ENCODE data around the gene MTREX.

Gene MTREX

DNA sequence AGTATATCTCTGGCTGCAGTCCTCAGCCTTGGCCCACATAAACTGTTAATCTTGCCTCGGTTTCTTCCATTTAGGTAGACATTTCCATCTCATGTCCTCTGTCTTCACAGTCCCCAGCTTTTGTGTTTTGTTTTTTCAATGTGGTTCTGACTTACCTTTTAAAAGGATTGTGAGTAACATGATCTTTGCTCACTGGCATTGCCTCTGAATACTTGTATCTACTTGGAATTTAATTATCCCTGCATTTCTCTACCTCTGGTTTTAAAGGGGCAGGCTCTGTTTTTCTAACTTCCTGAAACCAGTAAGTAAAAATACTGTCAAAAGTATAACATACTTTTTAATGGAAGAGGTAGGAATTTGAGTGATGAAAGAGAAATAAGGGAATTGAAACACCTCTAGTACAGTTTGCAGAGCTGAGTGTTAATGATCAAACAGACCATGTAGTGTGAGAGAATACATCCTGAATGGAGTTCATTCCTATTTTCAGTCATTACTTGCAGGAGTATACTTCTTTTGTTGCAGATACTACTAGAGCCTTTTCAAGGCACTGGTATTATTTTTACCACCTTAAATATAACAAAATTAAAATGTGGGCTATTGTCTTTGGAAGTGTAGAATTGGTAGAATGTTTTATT lies 62.6 kb downstream of the MTREX start:
- TF ChIP-seq, protein P1, sequence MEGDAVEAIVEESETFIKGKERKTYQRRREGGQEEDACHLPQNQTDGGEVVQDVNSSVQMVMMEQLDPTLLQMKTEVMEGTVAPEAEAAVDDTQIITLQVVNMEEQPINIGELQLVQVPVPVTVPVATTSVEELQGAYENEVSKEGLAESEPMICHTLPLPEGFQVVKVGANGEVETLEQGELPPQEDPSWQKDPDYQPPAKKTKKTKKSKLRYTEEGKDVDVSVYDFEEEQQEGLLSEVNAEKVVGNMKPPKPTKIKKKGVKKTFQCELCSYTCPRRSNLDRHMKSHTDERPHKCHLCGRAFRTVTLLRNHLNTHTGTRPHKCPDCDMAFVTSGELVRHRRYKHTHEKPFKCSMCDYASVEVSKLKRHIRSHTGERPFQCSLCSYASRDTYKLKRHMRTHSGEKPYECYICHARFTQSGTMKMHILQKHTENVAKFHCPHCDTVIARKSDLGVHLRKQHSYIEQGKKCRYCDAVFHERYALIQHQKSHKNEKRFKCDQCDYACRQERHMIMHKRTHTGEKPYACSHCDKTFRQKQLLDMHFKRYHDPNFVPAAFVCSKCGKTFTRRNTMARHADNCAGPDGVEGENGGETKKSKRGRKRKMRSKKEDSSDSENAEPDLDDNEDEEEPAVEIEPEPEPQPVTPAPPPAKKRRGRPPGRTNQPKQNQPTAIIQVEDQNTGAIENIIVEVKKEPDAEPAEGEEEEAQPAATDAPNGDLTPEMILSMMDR (conservative IDR thresholded peaks at IDR 0.05; ENCODE audit: control insufficient read depth, insufficient read depth, low read depth, low read length), result no peak
- DNase-seq (ENCODE audit: low read depth), result no peak
- H3K4me3 ChIP-seq (ENCODE audit: control insufficient read depth, low read depth, low read length), result no peak overlapping the region

- DNase-seq (ENCODE audit: low read depth), result no peak
- TF ChIP-seq, protein P1 (conservative IDR thresholded peaks at IDR 0.05; ENCODE audit: control insufficient read depth, insufficient read depth, low read depth, low read length), result no peak
- no peak overlapping the region for H3K4me3 ChIP-seq (ENCODE audit: control insufficient read depth, low read depth, low read length)
Observed at GRCh38 chr5:55371145-55371544, 63.4 kb downstream of the MTREX start.

DNA sequence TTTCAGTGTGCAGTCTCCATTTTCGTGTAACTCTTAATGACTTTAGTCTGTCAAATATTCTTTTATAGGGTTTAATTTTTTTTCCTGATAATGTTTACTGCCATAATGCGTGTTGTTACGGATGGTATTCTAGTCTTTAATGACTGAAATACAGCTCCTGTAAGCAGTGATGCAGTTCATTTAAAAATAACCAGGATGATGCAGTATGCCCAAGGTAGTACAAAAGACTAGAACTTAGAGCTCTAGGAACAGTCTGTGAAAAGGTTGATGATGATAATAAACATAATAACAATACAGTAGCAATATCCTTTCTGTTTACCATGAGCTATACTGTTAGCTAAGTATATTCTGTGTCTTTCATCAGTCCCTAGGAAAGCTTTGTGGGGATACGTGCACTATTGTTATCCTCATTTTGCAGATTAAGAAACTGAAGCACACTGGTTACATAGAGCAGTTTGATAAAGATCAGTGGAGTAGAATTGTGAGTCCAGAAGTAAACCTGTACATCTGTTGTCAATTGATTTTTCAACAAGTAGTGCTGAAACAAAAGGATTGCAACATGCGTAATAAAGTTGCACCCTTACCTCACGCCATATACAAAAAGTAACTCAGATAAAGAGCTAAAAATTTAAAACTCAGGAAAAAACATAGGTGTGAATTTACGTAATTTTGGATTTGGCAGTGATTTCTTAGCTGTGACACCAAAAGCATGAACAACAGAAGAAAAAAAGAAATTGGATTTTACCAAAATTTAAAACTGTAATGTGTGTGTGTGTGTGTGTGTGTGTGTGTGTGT lies 64.5 kb downstream of the MTREX start:
- TF ChIP-seq, protein P1 (conservative IDR thresholded peaks at IDR 0.05; ENCODE audit: control insufficient read depth, insufficient read depth, low read depth, low read length), result no peak
- no peak overlapping the region for H3K4me3 ChIP-seq (ENCODE audit: control insufficient read depth, low read depth, low read length)

GRCh38 chr5:55377810-55378209 lies 70.0 kb downstream of the MTREX start:
- no peak overlapping the region for H3K4me3 ChIP-seq (ENCODE audit: control insufficient read depth, low read depth, low read length)
- DNase-seq (ENCODE audit: low read depth), result no peak
- TF ChIP-seq, protein P1 (conservative IDR thresholded peaks at IDR 0.05; ENCODE audit: control insufficient read depth, insufficient read depth, low read depth, low read length), result no peak

More for the DNA sequence above, 64.5 kb downstream of the MTREX start:
- no peak for DNase-seq (ENCODE audit: low read depth)

DNA sequence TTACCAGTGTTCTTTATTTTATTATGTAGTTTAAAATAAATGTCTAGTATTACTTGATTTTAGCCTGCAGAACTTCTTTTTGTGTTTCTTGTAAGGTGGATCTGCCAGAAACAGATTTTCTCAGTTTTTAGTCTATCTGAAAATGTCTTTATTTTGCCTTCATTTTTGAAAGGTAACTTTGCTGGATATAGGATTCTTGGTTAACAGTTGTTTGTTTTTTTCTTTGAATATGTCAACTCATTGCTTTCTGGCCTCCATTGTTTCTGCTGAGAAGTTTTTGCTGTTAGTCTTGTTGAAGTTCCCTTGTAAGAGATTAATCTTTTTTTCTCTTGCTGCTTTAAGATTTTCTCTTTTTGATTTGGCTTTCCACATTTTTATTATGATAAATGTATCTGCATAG lies 75.5 kb downstream of the MTREX start:
- no peak overlapping the region for H3K4me3 ChIP-seq (ENCODE audit: control insufficient read depth, low read depth, low read length)
- TF ChIP-seq, protein P1 (conservative IDR thresholded peaks at IDR 0.05; ENCODE audit: control insufficient read depth, insufficient read depth, low read depth, low read length), result no peak
- no peak for DNase-seq (ENCODE audit: low read depth)

DNA sequence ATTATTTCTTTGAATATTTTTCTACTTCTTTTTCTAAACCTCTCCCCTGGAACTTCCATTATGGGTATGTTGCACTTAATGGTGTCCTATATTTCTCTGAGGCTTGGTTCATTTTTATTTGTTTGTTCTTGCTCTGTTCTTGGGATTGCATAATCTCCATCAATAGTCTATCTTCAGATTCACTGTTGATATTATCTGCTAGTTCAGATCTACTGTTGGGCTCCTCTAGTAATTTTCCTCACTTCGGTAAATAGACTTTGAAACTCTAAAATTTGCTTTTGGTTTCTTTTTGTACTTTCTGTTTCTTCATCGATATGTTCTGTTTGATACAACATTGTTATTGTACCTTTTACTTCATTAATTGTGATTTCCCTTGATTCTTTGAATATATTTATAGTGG lies 76.3 kb downstream of the MTREX start:
- H3K4me3 ChIP-seq (ENCODE audit: control insufficient read depth, low read depth, low read length), result no peak overlapping the region
- TF ChIP-seq, protein P1 (conservative IDR thresholded peaks at IDR 0.05; ENCODE audit: control insufficient read depth, insufficient read depth, low read depth, low read length), result no peak
- DNase-seq (ENCODE audit: low read depth), result no peak

All from fibroblast of mammary gland (primary cell).